Smooth muscle cell (in vitro differentiated cells): ENCODE data around the gene COL19A1. TPM values are rescaled to one million over a fixed set of nuclear protein-coding genes. Genes with fewer than 3 reads are reported as not detected.

Experiments used
- DNase-seq: peaks from one replicate; lab custom pipeline; 2025; ENCODE audit not compliant: unreplicated experiment; lab: John Stamatoyannopoulos, UW
- H2AFZ ChIP-seq: fragments of 200-600 bp; sonication (generic); 2 replicates; pipeline ENCODE4 v1.6.0; 2016; ENCODE audit warnings: antibody characterized with exemption, low read depth, mild to moderate bottlenecking
- H3F3A ChIP-seq: fragments of 200-600 bp; sonication (generic); 2 replicates; pipeline ENCODE4 v1.6.0; 2017; ENCODE audit warnings: antibody characterized with exemption, low read depth
- H3K27ac ChIP-seq: fragments of 200-600 bp; sonication (generic); 2 replicates; pipeline ENCODE4 v1.5.1; 2016; ENCODE audit warnings: low read depth, mild to moderate bottlenecking
- H3K27me3 ChIP-seq: fragments of 200-600 bp; sonication (generic); 2 replicates; pipeline ENCODE4 v1.6.1; 2016; ENCODE audit warnings: low read depth, mild to moderate bottlenecking
- H3K36me3 ChIP-seq: fragments of 200-600 bp; sonication (generic); 2 replicates; pipeline ENCODE4 v1.5.1; 2016; ENCODE audit warnings: low read depth
- H3K4me1 ChIP-seq: fragments of 200-600 bp; sonication (generic); 2 replicates; pipeline ENCODE4 v1.5.1; 2016; ENCODE audit warnings: low read depth
- H3K4me2 ChIP-seq: fragments of 200-600 bp; sonication (generic); 2 replicates; pipeline ENCODE4 v1.6.0; 2016; ENCODE audit warnings: mild to moderate bottlenecking
- H3K4me3 ChIP-seq: fragments of 200-600 bp; sonication (generic); 2 replicates; pipeline ENCODE4 v1.5.1; 2016; ENCODE audit warnings: mild to moderate bottlenecking
- H3K79me2 ChIP-seq: fragments of 200-600 bp; sonication (generic); 2 replicates; pipeline ENCODE4 v1.6.0; 2016; ENCODE audit warnings: low read depth, mild to moderate bottlenecking
- H3K9ac ChIP-seq: fragments of 200-600 bp; sonication (generic); 2 replicates; pipeline ENCODE4 v1.6.0; 2016; ENCODE audit warnings: low read depth
- H3K9me3 ChIP-seq: fragments of 200-600 bp; sonication (generic); replicated peaks from 2 replicates; pipeline ENCODE4 v1.5.1; 2016; ENCODE audit warnings: low read depth
- H4K20me1 ChIP-seq: fragments of 200-600 bp; sonication (generic); 2 replicates; pipeline ENCODE4 v1.6.0; 2016; ENCODE audit warnings: low read depth
- CTCF ChIP-seq: fragments of 200-600 bp; sonication (generic); IDR thresholded peaks from 2 replicates; pipeline ENCODE4 v1.5.1; 2017; ENCODE audit warnings: borderline replicate concordance, mild to moderate bottlenecking, antibody characterized with exemption; ENCODE audit not compliant: insufficient read depth, poor library complexity, severe bottlenecking
- WGBS: methylation state at CpG from one replicate; pipeline ENCODE4 v1.1.7; 2016; ENCODE audit warnings: low lambda C conversion rate; 5-methylcytosine and 5-hydroxymethylcytosine counted together
- polyA plus RNA-seq: library from polyadenylated mRNA; unstranded; fragments of >200 nt; fragmentation: Nextera tagmentation; extraction: Ambion mirVana; gene quantifications from 2 replicates; pipeline ENCODE4 v1.2.1, GENCODE V29; 2016
- total RNA-seq: library from RNA; depleted of rRNA; stranded (reverse); fragments of >200 nt; gene quantifications from 2 replicates; pipeline ENCODE4 v1.2.3, GENCODE V29; 2014

The COL19A1 gene
- total and polyA plus RNA-seq, 2 experiments from 2014 or later: 0.55 to 1.6 TPM

- Histone ChIP-seq H3K4me3 (no peak overlapping the region), H3K79me2 (no peaks in the 10 kb centered on the region), H3K36me3 (no peaks in the 10 kb centered on the region), H3K9ac (no peak overlapping the region), H4K20me1 (no peaks in the 10 kb centered on the region), H3K4me2 (no peak overlapping the region), H2AFZ (no peak overlapping the region), H3K4me1 (no peaks in the 10 kb centered on the region), H3K9me3 (no peaks in the 10 kb centered on the region), H3K27me3 (peaks cover 25% of the 10 kb centered on the region), H3F3A (no peaks in the 10 kb centered on the region), H3K27ac (no peak overlapping the region)
- DNase-seq: no peak
- peak; percentile 84 for TF ChIP-seq CTCF
- WGBS: 34% methylated on average over 4 of the region's 4 CpGs
These were observed 354.8 kb downstream of the COL19A1 start for GRCh38 chr6:70221025-70221714.

DNA sequence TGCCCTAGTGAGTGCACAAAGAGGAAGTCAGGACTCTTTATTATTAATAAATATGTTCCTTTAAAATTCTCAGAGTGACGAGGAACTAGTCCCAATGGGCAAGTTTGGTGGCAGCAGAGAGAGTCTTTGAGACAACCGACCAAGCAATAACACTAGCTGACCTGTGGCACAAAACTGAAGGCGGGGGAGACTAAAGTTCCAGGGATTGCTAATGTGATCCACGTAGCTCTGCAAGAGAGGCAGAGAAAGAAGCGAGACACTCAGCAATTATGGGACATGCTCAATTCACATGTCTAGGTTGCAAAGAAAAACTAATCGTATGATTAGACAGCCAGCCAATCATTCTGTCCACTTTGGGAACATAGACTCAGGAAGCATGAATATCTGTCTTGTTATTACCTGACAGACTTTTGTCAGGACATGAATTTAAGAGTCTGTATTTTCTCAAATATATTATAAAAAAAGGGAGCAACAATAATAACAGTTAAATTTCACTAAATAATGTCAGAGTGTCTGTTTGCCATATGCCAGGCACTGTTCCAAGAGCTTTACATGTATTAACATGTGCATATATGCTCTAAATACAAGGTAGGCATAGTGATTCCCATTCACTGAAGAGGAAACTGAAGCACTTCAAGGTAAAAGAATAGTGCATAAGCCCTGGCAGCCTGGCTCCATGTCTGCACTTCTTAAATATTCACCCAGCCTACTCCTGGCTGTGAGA is 355.5 kb downstream of the COL19A1 start:
- WGBS: 84% methylated on average over 6 of the region's 6 CpGs
- H3K27me3 ChIP-seq: peaks cover 24% of the 10 kb centered on the region
- no peaks in the 10 kb centered on the region for H3K4me1 ChIP-seq
- H3K27ac ChIP-seq: no peak overlapping the region
- H3F3A ChIP-seq: no peaks in the 10 kb centered on the region
- no peak overlapping the region for H3K4me2 ChIP-seq
- TF ChIP-seq CTCF: no peak
- no peaks in the 10 kb centered on the region for H3K79me2 ChIP-seq
- H4K20me1 ChIP-seq: no peaks in the 10 kb centered on the region
- no peak overlapping the region for H3K9ac ChIP-seq
- no peaks in the 10 kb centered on the region for H3K36me3 ChIP-seq
- H3K9me3 ChIP-seq: no peaks in the 10 kb centered on the region
- no peak overlapping the region for H3K4me3 ChIP-seq
- DNase-seq: no peak
- no peak overlapping the region for H2AFZ ChIP-seq

- Histone ChIP-seq H4K20me1 (no peaks in the 10 kb centered on the region), H3K4me1 (no peaks in the 10 kb centered on the region), H3F3A (no peaks in the 10 kb centered on the region), H3K4me2 (no peak overlapping the region), H3K79me2 (no peaks in the 10 kb centered on the region), H3K27me3 (peaks cover 20% of the 10 kb centered on the region), H3K9me3 (no peaks in the 10 kb centered on the region), H3K9ac (no peak overlapping the region), H3K4me3 (no peak overlapping the region), H2AFZ (no peak overlapping the region), H3K36me3 (no peaks in the 10 kb centered on the region), H3K27ac (no peak overlapping the region)
- no peak for TF ChIP-seq CTCF
- no peak for DNase-seq
- WGBS: 90% methylated on average over 2 of the region's 2 CpGs
These were observed 356.0 kb downstream of the COL19A1 start for GRCh38 chr6:70222439-70222749.
